ENCODE results near the gene TMC1. TPM values are rescaled to one million over a fixed set of nuclear protein-coding genes. Genes with fewer than 3 reads are reported as not detected.

The TMC1 gene
- total RNA-seq, 4 donors from 2014 or later = not detected

DNA sequence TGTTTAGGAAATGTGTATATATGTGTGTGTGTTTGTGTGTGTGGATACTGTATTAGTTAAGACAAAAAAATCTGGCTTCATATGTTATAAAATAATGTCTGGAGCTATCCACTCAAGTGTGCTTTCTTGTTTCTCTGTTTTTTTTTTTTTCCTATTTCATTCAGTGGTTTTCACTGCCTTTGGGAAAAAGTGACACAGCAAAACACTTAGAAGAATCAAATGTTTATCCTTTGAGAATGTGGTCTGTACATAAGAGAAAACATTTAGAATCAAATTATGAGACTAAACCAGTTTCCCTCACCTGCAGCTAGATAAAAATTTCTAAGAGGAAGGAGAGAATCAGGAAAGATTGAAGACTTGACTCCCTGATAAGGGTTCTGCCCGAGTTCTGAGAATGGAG lies 8.1 kb downstream of the TMC1 start:
- Histone ChIP-seq H3K27ac (no peak overlapping the region), H3K27me3 (no peaks in the 10 kb centered on the region), H3K4me1 (peaks cover 22% of the 10 kb centered on the region), H3K4me3 (no peak overlapping the region), H3K9me3 (no peaks in the 10 kb centered on the region), H3K36me3 (no peaks in the 10 kb centered on the region)
- TF ChIP-seq POLR2A (IDR thresholded peaks at IDR 0.05) = no peak
- TF ChIP-seq POLR2AphosphoS5 (IDR thresholded peaks at IDR 0.05) = no peak
- TF ChIP-seq, protein P1, sequence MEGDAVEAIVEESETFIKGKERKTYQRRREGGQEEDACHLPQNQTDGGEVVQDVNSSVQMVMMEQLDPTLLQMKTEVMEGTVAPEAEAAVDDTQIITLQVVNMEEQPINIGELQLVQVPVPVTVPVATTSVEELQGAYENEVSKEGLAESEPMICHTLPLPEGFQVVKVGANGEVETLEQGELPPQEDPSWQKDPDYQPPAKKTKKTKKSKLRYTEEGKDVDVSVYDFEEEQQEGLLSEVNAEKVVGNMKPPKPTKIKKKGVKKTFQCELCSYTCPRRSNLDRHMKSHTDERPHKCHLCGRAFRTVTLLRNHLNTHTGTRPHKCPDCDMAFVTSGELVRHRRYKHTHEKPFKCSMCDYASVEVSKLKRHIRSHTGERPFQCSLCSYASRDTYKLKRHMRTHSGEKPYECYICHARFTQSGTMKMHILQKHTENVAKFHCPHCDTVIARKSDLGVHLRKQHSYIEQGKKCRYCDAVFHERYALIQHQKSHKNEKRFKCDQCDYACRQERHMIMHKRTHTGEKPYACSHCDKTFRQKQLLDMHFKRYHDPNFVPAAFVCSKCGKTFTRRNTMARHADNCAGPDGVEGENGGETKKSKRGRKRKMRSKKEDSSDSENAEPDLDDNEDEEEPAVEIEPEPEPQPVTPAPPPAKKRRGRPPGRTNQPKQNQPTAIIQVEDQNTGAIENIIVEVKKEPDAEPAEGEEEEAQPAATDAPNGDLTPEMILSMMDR (IDR thresholded peaks at IDR 0.05) = no peak
- no peak for TF ChIP-seq EP300 (IDR thresholded peaks at IDR 0.05)
- WGBS = 67% methylated on average over 1 of the region's 1 CpG
- no peak for DNase-seq (ENCODE audit: low spot score in 2 of 2)

DNA sequence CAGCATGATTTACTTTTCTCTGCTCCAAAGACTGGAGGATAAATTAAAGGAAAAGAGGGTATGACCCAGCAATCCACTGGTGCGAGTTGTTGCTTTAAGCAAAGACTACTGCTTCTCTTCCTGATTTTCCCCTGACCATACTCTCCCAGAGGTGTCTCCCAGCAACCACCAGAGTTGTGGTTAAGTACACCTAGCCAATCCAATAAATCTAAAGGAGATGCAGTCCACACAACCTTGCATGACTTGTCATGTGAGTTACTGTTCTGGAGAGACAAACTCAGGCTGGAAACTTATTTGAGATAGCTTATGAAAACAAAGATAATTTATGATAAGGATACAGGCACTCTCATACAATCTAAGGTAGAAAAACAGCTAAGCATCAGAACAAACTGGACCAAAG lies 11.9 kb downstream of the TMC1 start:
- WGBS = 83% methylated on average over 1 of the region's 1 CpG
- Histone ChIP-seq H3K4me1 (no peaks in the 10 kb centered on the region), H3K27me3 (no peaks in the 10 kb centered on the region), H3K36me3 (no peaks in the 10 kb centered on the region), H3K9me3 (peaks cover 4% of the 10 kb centered on the region), H3K4me3 (no peak overlapping the region), H3K27ac (no peak overlapping the region)
- TF ChIP-seq, protein P1 (IDR thresholded peaks at IDR 0.05) = no peak
- no peak for TF ChIP-seq EP300 (IDR thresholded peaks at IDR 0.05)
- no peak for TF ChIP-seq POLR2A (IDR thresholded peaks at IDR 0.05)
- TF ChIP-seq POLR2AphosphoS5 (IDR thresholded peaks at IDR 0.05) = no peak
- DNase-seq (ENCODE audit: low spot score in 2 of 2) = no peak

DNA sequence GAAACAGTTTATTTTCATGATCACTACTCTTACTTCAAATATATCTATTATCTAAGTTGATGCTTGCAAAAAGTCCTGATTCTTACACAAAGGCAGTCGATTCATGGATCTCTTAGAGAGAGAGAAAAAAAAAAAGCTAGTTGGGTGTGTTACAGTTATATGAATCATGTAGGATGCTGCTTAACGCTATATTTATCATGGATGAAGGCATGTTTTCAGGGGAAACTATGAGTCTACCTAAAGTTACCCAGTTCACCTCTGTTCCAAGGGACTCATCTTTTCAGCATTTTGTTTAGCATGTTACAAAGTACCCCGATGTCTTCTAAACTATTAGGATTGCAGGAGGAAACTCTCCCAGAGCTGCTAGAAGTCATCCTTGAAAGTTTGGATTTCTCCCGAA lies 13.5 kb downstream of the TMC1 start:
- Histone ChIP-seq H3K4me1 (no peaks in the 10 kb centered on the region), H3K27me3 (no peaks in the 10 kb centered on the region), H3K27ac (no peak overlapping the region), H3K4me3 (no peak overlapping the region), H3K9me3 (peaks cover 4% of the 10 kb centered on the region), H3K36me3 (no peaks in the 10 kb centered on the region)
- DNase-seq (ENCODE audit: low spot score in 2 of 2) = no peak
- TF ChIP-seq POLR2AphosphoS5 (IDR thresholded peaks at IDR 0.05) = no peak
- no peak for TF ChIP-seq POLR2A (IDR thresholded peaks at IDR 0.05)
- TF ChIP-seq, protein P1 (IDR thresholded peaks at IDR 0.05) = no peak
- TF ChIP-seq EP300 (IDR thresholded peaks at IDR 0.05) = no peak
- 70% methylated on average over 4 of the region's 4 CpGs for WGBS

DNA sequence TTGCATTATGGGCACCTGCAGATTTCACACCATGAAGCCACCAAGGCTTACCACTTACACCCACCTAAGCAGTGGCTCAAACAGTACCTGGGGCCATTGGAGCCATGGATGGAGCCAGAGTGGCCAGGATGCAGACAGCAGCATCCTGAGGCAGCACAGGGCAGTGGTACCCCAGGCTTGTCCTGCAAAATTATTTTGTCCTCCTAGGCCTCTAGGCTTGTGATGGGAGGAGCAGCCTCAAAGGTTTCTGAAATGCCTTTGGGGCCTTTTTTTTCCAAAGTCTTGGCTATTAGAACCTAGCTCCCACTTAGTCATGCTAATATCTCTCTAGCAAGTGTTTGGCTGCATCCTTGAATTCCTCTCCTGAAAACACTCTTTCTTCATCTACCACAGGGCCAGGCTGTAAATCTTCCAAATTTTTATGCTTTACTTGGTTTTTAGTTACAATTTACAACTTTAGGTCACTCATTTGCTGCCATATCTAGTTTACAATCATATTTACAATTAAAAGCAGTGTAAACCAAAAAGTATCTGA lies 15.7 kb downstream of the TMC1 start:
- no peak for DNase-seq (ENCODE audit: low spot score in 2 of 2)
- Histone ChIP-seq H3K4me1 (peaks cover 4% of the 10 kb centered on the region), H3K27ac (no peak overlapping the region), H3K36me3 (no peaks in the 10 kb centered on the region), H3K4me3 (no peak overlapping the region), H3K9me3 (peaks cover 4% of the 10 kb centered on the region), H3K27me3 (no peaks in the 10 kb centered on the region)
- TF ChIP-seq POLR2AphosphoS5 (IDR thresholded peaks at IDR 0.05) (no peak), EP300 (IDR thresholded peaks at IDR 0.05) (no peak), POLR2A (IDR thresholded peaks at IDR 0.05) (no peak)
- TF ChIP-seq, protein P1 (IDR thresholded peaks at IDR 0.05) = no peak

DNA sequence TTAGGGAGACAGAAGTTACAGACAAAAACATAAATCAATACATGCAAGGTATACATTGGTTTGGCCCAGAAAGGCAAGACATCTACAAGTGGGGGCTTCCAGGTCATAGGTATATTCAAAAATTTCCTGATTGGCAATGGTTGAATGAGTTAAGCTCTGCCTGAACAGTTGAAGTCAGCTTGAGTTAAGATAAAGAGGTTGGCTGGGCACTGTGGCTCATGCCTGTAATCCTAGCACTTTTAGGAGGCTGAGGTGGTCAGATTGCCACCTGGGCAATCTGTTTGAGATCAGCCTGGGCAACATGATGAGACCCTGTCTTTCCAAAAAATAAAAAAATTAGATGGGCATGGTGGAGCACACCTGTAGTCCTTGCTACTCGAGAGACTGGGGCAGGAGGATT lies 16.3 kb downstream of the TMC1 start:
- no peak for DNase-seq (ENCODE audit: low spot score in 2 of 2)
- Histone ChIP-seq H3K4me1 (peaks cover 4% of the 10 kb centered on the region), H3K9me3 (peaks cover 4% of the 10 kb centered on the region), H3K27ac (no peak overlapping the region), H3K36me3 (no peaks in the 10 kb centered on the region), H3K4me3 (no peak overlapping the region), H3K27me3 (no peaks in the 10 kb centered on the region)
- no peak for TF ChIP-seq POLR2AphosphoS5 (IDR thresholded peaks at IDR 0.05)
- 79% methylated on average over 1 of the region's 1 CpG for WGBS

All from suprapubic skin (tissue), 4 donors.